EL (cell line): ENCODE data around the gene CATSPERE.

Experiments used
- DNase-seq: peaks from one replicate; pipeline ENCODE4 v3.0.0-alpha.2; 2016

The CATSPERE gene, protein sequence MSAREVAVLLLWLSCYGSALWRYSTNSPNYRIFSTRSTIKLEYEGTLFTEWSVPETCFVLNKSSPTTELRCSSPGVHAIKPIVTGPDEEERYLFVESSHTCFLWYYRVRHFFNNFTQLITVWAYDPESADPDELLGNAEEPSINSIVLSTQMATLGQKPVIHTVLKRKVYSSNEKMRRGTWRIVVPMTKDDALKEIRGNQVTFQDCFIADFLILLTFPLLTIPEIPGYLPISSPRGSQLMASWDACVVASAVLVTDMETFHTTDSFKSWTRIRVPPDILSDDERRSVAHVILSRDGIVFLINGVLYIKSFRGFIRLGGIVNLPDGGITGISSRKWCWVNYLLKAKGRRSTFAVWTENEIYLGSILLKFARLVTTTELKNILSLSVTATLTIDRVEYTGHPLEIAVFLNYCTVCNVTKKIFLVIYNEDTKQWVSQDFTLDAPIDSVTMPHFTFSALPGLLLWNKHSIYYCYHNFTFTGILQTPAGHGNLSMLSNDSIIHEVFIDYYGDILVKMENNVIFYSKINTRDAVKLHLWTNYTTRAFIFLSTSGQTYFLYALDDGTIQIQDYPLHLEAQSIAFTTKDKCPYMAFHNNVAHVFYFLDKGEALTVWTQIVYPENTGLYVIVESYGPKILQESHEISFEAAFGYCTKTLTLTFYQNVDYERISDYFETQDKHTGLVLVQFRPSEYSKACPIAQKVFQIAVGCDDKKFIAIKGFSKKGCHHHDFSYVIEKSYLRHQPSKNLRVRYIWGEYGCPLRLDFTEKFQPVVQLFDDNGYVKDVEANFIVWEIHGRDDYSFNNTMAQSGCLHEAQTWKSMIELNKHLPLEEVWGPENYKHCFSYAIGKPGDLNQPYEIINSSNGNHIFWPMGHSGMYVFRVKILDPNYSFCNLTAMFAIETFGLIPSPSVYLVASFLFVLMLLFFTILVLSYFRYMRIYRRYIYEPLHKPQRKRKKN

DNA sequence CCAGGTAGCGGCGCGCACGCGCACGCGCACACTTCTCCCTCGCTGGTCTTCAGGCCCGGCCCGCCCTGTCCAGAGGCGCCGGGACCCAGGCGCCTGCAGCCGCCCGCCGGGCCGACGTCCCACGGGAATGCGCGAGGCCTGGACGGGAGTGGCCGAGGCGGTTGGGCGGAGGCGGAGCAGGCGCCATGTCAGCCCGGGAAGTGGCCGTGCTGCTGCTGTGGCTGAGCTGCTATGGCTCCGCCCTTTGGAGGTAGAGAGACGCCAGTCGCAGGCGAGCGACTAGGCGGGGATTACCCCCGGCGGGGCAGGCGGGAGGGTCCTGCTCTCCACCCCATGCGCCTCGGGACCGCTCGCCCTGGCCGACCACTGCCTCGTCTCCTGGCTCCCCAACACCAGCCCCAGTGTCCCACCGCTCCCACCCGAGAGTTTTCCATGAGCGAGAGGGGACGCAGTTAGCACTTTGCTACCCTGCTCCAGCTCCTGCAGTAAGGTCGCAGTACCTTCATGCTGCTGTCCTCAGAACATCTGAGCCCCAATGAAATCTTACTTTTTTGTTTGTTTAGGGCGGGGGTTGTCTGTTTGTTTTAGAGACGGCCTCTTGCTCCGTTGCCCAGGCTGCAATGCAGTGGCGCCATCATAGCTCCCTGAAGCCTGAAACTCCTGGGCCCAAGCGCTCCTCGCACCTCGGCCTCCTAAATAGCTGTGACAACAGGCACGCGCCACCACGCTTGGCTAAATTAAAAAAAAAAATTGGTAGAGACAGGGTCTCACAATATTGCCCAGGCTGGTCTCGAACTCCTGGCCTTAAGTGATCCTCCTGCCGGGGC, at the start of gene CATSPERE:
Gene CATSPERE (plus strand): TSS at position 29 of the 827 bp plus-strand sequence. CDS start 157 bp downstream, at position 186.
- peak; percentile 87 for DNase-seq

DNA sequence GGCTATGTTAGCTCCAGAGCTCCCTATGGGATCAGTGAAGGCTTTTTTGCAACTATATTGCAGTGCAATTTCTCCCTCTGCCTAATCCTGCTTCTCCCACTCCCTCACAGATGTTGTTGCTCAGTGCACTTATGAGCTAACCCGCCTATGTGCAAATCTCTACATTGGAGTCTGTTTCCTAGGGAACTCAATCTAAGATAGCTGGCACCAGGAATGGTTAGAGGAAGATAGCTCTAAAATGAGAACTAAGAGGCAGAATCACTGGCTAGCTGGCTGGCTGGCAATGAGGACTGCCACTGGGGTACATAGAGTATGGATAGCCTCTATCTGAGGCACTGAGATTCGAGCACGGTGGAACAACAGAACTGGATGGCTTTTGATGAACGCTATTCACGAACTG, 48.9 kb upstream of the CATSPERE start:
- DNase-seq: no peak

DNA sequence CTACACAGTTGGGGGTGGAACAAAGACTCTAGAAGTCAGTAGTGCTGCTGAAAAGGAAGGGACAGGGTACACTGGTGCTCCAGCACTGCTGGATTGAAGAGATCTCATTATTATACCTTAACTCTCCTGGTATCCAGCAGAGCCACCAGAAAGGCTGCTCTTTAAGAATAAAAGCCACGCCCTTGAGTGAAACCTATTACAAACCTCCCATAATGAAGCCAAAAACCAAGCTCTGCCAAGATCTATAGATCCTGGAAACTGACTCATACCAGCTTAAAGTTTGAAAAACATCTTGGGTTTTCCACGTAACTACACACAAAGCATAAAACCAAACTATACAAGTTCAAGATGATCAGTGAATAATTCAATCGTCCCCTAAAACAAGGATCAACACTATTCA, 47.3 kb upstream of the CATSPERE start:
- no peak for DNase-seq

DNA sequence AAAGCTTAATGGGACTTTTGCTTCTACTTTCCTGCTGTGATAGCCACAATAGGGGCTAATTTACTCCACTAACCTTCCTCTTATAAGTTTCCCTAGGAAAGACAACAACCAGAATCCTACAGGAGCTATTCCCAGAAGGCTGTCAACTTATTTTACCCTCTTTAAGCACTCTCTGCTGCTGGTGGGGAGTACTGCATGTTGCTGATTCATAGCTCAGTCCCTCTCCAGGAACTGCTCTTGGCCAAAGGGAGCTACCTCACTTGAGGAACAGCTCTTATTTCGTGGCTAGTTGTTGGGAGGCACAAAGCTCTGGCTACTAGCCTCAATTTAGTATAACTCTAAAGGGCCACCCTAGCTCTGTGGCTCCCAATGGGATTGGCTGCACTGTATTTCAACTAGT, 46.5 kb upstream of the CATSPERE start:
- DNase-seq: peak; percentile 34

DNA sequence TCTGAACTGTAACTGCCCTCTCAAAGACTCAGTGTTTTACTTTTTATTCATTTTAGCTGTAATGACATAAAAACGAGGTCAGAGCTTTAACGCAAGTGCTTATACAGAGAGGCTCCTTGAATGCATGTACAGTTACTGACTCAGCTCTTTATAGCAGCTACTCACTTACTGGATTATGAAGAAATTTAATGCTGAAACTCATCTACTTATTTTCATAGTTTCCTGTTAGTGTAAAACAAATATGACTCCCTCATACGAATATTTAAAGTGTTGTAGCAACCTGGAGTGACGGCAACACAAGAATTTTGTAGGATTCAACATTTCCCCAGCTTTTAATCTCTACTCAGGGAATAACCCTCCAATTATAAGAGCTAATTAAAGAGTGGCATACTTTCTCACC, 42.0 kb upstream of the CATSPERE start:
- DNase-seq: no peak

DNA sequence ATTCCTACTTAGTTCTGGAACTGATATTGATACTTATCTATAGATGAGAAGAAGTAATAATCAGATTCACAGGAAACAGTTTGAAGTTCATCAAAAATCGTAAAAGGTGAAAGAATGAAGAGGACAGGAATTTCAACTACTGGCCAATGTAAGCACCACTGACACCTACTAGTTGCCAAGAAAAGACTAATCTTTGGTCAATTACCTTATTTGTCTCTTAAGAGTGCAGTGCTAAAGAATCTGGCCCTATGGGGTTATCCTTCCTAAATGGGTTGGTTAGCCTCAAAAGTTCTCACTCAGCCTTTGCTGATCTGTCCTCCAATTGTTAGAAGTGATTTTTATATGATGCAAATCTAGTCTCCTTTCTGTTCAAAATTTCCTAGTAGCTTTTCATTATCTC, 38.9 kb upstream of the CATSPERE start:
- no peak for DNase-seq

DNA sequence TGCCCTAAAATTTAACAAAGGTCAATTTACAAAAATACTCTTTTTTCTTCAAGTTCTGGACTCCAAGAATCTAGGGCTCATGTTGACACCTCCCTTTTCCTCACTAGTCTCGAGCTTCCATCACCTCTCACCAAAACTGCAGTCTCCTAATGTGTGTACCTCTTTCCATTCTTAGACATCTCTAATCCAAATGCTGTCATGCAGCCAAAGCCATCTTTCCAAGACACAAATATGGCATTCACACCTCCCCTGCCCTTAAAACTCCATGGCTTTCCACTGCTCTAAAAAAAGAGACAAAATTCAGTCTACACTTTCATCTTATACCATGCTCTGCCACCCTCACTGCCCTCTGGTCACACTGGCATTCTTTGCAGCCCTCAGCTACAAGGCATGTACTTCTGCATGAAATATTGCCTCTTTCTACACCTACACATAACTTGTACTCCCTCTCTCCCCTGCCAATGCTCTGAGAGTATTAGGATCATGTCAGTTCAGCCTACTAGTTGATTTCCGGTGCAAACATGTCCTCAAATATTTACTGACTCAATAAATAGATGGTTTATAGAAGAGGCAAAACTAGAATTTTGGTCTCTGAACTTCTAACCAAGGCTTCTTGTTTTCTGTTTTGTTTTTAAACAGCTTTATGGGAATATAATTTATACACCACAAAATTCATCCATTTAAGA, 36.3 kb upstream of the CATSPERE start:
- no peak for DNase-seq

DNA sequence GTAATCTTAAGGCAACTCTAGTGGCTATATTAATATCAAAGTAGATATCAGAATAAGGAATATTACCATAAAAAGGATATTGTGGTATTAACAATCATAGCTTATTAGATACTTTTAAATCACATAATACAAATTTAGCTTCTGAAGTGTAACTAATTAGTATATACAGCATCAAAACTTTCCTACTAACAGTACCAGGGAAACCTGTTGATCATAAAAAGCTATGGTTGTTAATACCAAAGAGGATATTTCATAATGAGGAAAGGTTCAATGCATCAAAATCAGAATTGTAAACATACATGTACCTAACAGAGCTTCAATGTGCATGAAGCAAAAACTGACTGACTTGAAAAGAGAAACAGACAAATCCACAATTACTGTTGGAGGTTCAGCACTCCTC, 33.4 kb upstream of the CATSPERE start:
- no peak for DNase-seq

DNA sequence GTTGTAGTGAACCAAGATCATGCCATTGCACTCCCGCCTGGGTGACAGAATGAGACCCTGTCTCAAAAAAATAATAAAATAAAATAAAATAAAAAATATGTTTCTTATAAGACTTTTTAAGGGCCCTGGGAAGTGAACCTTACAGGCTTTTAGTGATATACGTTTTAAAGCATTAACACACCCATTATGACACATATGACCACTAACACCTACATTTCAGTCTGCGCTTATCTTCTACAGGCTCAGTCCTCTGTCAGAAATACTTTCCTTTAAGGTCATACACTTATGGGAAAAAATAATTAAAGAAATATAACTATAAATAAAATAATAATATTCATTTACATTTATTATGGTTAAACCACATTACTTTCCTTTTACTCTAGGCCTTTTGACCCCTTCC, 31.3 kb upstream of the CATSPERE start:
- no peak for DNase-seq

DNA sequence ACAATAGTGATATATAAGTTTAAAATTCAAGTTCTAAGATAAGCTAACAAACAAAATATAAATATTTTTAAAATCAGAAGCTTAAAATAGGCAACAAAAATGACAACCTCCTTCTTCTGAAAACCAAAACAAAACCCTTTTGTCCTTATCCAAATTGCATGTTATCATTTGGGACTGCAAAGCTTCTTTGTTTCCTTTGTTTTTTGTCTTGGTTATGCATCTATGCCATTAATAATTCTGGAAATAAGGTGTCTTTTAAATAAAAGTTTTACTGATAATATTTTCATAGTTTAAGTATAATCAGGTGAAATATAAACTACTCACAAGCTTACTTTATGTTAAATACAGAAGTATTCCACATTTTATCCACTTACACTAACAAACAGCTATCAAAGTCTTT, 29.9 kb upstream of the CATSPERE start:
- no peak for DNase-seq

DNA sequence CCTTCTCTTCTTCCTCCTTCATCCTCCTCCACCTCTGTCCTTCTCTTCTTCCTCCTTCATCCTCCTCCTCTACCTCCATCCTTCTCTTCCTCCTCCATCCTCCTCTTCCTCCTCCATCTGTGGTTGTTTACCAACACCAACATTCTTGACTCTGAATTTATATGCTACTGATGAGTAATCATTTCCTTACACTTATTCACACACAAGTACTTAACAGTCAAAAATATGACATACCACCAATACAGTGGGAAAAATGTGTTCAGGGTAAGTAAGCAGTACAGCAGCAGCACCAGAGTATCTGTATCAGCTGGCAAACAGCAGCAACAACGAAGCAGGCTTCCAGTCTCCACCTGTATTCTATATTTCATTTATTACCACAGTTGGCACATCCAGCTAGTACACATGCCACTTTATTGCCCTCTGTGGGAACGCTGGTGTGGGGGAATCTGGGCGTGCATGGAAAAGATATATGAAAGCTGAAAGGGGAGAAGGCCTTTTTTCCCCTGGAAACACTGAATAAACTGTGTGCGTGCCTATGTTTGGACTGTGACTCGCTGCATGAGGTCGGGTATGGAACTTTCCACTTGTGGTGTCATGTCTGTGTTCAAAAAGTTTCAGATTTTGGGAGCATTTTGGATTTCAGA, 25.4 kb upstream of the CATSPERE start:
- peak; percentile 70 for DNase-seq

DNA sequence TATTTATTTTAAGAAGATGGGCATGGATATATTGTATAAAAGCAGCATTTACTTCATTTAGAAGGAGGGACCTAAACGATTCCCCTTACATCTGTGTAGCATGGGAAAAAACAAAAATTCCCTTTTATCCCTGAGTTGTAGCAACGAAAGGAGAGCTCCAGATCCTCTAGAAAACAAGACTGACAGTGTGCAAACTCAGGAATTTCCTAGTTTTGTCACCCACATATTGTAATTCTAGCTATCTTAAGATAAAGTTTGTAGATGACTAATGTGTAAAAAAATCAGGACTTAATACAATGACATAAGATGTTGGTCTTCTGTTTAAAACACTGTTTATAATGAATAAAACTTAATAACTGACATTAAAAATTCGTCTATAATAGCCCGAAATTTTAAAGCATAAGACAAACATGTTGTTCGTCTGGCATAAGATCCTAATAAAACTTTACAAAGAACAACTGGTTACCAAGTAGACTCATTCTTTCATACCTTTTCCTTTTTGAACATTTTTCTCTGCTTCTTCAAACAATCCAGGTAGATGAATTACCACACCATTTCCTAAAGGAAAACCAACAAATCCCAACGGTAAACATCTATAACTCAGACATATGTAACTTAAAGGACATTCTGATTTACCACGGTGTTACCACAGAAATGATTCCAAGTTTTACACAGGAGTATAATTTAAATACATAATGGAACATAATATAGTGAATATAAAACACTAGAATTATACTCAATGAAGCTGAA, 24.6 kb upstream of the CATSPERE start:
- DNase-seq: peak; percentile 58

DNA sequence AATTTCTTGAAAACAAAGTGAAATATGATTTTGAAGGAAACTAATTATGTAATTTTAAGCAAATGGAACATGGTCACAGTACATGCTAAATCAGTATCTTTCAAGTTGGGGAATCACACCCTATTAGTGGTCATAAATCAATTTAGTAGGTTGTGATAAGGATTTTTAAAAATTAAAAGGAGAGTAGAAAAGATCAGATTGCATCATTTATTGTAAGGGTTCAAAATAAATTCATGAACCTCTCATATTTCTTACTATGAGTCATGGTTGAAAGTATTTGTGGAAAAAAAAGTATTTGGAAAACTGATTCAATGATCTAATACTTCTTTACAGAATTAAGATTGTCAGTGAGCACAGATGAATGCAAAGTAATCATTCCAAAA, 24.0 kb upstream of the CATSPERE start:
- DNase-seq: peak; percentile 63

DNA sequence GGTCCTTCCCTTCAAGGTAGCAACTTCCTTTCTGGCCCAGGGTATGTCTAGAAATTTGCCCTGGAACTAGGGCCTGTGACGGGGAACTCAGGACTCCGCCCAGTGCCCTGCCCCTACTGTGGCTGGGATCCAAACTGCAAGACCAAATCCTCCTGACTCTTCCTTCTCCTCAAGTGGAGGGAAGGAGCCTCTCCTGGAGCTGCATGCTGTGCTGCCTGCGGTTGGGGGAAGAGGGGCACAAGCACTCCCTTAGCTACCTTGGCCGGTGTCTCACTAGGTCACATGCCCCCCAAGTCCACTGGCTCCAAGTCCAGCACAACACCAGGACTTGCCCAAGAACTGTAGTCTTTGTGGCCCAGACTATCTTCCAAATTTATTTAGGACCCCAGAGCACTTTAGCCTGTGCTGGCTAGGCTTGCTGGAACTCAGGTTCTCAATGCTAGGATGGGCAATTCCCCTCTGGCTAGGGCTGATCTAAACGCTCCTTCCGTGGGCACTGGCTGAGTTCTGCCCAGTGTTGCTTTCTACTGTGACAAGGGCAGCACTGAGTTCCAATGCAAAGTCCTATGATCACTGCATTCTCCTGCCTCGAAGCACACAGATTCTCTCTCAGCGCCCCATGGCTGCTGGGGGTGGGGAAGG, 21.6 kb upstream of the CATSPERE start:
- DNase-seq: no peak

DNA sequence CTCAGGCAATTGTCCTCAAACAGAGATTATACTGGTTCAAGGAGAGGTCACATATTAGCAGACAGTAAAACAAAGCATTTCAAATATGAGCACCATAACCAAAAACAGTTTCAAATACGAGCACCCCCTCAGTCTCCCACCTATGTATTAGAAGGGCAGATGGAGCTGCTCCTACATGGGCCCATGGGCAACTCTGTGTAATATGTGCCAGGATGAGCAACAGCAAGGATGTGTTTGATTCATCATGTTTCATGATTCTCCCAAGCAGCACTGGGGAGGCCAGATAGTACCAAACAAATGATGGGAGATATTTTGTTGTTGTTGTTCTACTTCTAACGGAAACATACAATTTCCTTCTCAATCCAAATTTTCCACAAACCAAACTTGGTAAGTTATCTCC, 18.2 kb upstream of the CATSPERE start:
- no peak for DNase-seq

DNA sequence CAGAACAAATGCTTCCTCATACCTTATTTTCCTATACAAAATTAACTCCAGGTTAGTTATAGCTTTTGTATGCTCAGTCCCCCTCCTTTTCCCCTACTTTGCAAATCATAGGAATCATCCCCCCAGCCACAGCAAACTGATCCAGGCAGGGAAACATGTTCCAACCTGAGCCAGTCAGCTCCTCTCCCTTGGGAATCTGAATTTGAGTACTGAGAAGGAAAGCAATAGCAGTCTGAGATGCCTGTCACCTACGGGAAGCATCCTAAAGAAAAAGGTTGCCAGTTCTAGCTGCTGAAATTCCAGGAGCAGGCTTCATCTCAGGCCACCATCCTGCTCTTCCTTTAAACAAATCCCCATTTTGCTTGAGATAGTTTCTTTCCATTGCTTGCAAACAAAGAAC, 16.2 kb upstream of the CATSPERE start:
- DNase-seq: no peak

DNA sequence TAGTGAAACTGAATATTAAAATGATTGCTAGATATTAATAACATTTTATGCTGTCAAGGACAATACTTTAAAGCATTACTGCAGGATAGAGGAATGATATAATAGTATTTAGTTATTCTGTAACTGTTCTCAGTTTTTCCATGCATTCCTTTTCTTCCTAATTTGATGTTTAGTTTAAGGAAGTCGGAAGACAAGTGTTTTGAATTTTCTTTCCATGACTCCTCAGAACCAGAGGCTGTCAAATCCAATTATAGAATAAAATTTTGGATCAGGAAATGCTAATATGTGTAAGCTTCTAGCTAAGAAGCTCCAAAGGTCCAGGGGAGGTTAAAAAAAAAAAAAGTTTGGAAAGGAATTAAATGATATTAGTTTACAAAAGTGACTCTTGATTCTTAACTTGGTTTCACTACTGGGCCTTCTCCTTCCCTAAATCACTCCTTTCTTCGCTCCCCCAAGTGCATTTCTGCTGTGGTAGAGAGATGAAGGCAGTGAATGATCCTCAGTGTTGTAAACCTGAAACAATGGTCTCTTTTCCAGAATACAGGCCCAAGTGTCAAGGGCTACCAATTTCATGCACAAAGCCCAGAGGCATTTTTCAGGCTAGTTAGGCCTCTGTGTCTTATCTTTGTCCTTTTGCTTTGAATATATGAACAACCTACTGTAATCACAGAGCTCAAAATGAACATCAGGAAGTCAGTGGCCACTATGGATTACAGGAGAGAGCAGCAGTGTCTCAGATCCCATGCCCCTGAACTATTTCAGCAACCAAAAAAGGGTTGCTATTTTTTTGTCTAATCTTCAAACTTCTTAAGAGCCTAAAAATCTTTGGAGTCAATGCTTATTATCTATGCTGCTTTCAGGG, 15.5 kb upstream of the CATSPERE start:
- DNase-seq: peak; percentile 65

DNA sequence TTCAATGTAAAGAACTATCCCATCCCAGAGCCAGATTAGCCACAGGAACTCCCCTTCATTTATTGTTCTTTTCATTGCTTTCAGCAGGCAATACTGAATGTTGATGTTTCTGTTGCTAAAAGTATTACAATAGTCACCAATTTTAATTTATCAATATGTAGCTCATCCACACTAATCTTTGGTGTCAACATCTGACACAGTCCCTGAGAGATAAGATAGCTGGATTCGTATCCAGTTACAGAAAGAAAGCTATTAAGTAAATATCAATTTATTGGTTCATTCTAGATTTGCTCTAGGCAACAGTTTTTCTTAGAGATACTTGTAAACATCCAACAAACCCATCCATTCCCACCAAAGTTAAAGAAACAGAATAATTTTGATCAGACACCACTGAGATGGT, 14.0 kb upstream of the CATSPERE start:
- DNase-seq: no peak

DNA sequence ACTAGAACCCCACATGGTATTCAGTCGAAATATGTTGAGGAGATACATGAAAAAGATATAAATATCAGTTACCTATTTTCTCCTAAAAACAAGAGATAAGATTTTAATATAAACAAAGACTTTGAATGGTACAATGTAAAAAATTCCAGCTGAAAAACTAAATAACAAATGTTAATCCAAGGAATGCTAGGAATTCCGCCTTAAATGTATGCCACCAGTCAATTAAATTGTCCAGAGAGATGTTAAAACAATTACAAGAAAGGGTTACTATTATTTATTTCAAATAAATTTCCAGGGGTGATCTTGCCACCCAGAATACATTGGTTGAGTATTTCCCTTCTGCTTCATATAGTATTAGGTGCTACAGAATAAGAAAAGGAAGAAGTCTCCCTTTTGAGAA, 13.5 kb upstream of the CATSPERE start:
- no peak for DNase-seq
